HG03460 (cell line): ENCODE data around the gene TMOD3.
"Not testable (repeated sequence)": the region's sequence is repeated elsewhere in the genome, so short reads cannot be mapped to it uniquely, and the experiment has no call there.

Experiments
- ATAC-seq: cut with Tn5 transposase; IDR thresholded peaks from one replicate; pipeline ENCODE4 v1.9.1; 2021; ENCODE audit not compliant: unreplicated experiment

The TMOD3 gene

GRCh38 chr15:51829376-51830275 lies at the start of gene TMOD3:
TSS of gene TMOD3 (plus strand) at chr15:51829653. CDS start at chr15:51862885, 33,232 bp downstream.
- ATAC-seq, result peak; percentile 77

- ATAC-seq, result no peak
These were observed 48.8 kb upstream of the TMOD3 start for GRCh38 chr15:51780636-51781035.

DNA sequence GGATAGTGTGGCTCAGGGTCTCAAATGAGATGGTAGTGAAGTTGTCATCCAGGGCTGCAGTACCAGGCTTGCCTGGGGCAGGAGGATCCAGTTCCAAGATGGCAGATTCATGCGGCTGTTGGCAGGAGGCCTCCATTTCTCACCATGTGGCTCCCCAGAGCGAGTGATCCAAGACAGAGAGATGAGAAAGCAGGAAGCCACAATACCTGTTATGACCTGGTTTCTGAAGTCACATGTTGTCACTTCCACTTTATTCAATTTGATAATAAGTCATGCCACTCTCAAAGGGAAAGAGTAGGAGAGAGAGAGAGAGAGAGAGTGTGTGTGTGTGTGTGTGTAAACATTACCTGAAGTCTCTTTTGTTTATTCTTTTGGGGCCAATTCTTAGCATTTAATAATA lies 47.9 kb upstream of the TMOD3 start:
- no peak for ATAC-seq

- ATAC-seq, result no peak
These were observed 47.0 kb upstream of the TMOD3 start for GRCh38 chr15:51782357-51782896.

DNA sequence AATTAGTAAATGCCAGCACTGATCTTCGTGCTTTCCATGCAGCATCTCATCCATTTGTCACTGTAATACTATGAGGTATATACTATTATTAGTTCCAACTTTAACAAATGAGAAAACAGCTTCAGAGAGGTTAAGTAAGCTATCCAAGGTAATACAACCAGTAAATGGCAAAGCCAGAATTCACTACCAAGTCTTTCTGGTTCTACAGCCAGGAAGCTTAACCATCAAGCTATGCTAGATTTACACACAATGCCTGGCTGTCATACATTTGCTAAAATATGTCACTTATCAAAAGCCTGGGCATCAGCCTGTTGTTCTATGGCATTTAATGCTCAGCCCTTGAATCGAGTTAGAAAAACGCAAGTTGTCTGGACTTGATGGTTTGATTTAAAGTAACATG lies 45.5 kb upstream of the TMOD3 start:
- ATAC-seq, result no peak

- not testable (repeated sequence) for ATAC-seq
These were observed 42.3 kb upstream of the TMOD3 start for GRCh38 chr15:51787130-51787529.

DNA sequence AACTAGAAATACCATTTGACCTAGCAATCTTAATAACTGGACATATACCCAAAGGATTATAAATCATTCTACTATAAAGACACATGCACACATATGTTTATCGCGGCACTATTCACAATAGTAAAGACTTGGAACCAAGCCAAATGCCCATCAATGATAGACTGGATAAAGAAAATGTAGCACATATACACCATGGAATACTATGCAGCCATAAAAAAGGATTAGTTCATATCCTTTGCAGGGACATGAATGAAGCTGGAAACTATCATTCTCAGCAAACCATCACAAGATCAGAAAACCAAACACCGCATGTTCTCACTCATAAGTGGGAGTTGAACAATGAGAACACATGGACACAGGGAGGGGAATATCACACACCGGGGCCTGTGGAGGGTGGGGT lies 37.0 kb upstream of the TMOD3 start:
- ATAC-seq, result not testable (repeated sequence)

DNA sequence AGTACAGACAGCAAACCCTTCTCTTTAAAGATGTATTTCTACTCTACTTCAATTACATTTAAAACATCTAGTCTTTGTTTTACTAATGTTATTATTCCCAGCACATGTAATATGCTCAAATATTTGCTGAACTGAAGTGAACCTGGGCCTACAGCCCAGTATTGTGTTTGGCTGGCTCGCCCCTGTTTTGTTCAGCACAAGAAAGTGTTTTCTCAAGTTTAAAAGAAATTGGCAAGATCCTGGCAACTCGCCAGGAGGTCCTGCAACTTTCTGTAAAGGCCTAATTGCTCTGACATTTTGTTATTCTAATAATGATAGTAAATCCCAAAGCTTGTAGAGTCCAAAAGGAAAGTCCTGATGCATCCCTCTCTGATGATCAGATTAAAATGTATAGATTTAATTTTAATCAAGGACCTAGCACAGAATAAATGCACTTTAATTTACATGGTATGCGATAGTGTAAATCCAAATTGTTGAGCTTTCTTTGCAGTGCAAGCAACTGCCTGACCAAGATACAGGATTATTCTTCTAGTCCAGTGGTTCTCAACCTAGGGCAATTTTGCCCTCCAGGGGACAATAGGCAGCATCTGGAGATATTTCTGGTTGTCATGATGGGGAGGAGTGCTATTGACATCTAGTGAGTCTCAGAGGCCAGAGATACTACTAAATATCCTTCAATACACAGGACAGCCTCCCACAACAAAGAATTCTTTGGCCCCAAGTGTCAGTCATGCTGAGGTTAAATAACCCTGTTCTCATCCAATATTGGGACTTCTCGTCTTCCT lies 35.7 kb upstream of the TMOD3 start:
- ATAC-seq, result no peak

DNA sequence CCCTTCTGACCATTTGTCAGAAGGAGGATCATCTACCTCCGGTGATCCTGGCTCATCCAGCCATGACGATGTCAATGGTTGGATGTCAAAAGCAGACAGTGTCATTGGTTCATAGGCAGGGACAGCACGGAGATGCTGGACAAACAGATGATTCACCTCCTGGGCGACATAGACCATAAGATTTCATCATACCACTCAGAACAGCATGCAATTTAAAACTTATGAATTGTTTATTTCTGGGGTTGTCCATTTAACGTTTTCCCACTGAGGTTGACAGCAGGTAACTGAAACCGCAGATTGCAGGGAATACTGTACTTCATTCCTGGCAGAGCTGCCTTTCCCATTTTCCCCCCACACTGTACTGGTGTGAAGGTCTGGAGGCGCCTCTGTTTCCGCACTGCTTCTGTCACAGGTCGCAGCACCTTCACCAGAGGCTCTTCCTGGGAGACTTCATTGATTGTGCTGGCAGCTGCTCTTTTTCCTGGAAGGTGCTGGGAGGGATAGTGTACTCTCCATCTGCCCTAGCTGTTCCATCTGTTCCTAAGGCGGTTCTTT lies 32.5 kb upstream of the TMOD3 start:
- ATAC-seq, result no peak

- ATAC-seq, result no peak
These were observed 31.2 kb upstream of the TMOD3 start for GRCh38 chr15:51798281-51798680.

GRCh38 chr15:51799282-51800252 lies 29.9 kb upstream of the TMOD3 start:
- ATAC-seq, result no peak

- no peak for ATAC-seq
These were observed 28.0 kb upstream of the TMOD3 start for GRCh38 chr15:51801391-51801835.

DNA sequence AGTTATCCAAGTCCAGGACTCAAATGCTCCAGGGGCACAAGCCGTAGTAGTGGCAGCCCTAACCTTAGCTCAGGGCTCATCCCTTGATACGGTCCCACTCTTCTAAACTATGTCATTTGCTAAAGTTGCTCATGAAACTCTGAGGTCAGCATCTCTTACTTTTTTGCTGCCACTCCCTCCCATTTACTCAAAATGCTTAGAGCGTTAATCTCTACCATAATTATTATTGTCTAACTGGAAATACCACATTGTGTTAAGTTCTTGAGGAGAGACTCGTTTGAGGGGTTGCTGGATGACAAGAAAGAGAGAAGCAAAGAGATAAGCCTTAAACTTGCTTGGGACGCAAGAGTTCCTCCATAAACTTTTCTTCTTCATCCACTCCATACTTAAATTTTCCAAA lies 26.9 kb upstream of the TMOD3 start:
- ATAC-seq, result no peak

DNA sequence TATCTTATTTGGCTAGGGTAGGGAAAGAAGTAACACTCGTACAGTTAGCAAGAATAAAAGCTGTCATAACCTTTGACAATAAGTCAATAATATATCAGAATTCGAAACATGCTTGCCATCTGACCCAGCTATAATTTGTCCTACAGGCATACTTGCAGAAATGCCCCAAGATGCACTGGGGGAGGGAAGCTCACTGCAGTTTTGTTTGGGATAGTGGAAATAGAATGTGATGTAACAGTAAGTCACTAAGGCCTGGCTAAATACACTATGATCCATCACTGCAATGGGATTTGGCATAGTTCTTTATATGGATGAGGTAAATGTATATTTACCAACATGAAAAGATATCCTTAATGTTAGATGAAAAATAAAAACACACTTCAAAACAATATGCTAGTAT lies 25.5 kb upstream of the TMOD3 start:
- no peak for ATAC-seq

DNA sequence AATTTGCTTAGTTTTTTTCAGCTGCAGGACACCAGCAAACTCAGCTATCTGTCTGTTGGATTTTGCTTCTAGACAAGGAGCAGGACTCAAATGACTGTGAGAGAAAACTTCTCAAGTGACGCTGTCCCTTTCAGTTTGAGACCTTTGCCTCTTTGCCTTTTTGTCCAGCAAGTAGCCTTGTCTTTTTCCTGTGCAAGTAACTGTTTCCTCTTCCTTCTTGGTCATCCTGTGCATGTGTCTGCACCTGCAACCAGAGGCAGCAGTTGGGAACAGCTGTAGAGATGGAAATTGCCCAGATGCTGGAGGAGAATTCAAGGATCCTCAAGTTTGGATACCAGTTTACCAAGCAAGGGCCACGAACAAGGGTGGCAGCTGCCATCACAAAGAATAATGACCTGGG lies 23.3 kb upstream of the TMOD3 start:
- ATAC-seq, result no peak

GRCh38 chr15:51809457-51809856 lies 20.0 kb upstream of the TMOD3 start:
- ATAC-seq, result no peak

DNA sequence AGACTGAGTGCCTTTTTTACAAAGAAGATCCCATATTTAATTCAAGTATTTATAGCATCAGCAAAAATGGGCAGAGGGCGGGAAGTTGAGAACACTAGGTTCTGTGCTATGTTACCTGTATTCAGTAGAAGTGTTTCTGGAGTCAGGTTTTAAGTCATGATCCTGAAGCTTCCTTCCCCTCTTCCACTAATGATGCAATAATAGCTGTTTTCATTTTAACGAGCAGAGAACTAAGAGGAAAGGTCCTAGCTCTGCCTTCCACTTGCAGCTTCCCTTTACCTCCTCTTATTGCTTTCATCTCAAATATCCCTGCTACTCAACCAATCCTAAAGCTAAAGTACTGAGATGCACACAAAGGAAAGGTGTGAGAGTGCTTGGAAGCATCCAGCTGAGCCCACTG lies 16.9 kb upstream of the TMOD3 start:
- no peak for ATAC-seq

DNA sequence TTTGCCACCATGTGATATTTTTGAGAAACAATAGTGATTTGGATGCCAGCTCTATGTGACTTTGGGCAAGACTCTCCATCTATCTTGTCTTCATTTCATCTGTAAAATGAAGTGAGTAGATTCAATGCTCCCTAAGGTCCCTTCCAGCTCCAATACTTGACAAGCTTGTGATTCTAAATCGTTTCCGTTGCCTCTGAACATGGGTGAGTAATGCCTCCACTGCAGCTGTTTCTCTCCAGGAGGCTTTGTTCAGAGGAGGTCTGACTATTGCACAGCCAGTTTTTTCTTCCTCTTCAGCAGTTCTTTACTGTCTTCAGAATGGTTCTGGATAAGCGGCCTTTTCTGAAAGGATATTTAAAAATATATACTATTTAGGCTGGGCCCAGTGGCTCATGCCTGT lies 14.8 kb upstream of the TMOD3 start:
- no peak for ATAC-seq

GRCh38 chr15:51816611-51817010 lies 12.8 kb upstream of the TMOD3 start:
- no peak for ATAC-seq

GRCh38 chr15:51818150-51818549 lies 11.3 kb upstream of the TMOD3 start:
- ATAC-seq, result no peak
